Astrocyte of the spinal cord (primary cell): ENCODE results near the gene RGS3.
"Not testable (repeated sequence)": the region's sequence is repeated elsewhere in the genome, so short reads cannot be mapped to it uniquely, and the experiment has no call there.

Experiments used
- DNase-seq: peaks from one replicate; pipeline ENCODE4 v3.0.0; 2011; ENCODE audit warnings: low read depth, low spot score
- H3K4me3 ChIP-seq: 2 replicates; pipeline ENCODE4 v1.5.1; 2011; ENCODE audit warnings: low read depth, mild to moderate bottlenecking, low read length, moderate library complexity
- CTCF ChIP-seq: IDR thresholded peaks from 2 replicates; pipeline ENCODE4 v1.5.1; 2012; ENCODE audit warnings: low read depth, mild to moderate bottlenecking, low read length, inconsistent platforms
- in situ Hi-C: cut with HindIII; loops from 2 replicates; pipeline ENCODE4 v1.10.0; 2017; ENCODE audit warnings: low sequenced_read_pairs

Gene RGS3

GRCh38 chr9:113488490-113488889 is 25.0 kb downstream of the RGS3 start:
- in situ Hi-C loops, result no loop called here
- TF ChIP-seq CTCF, result no peak
- DNase-seq, result no peak
- H3K4me3 ChIP-seq, result no peak overlapping the region

GRCh38 chr9:113491147-113491546 is 27.6 kb downstream of the RGS3 start:
- H3K4me3 ChIP-seq, DNase-seq, in situ Hi-C loops: not testable (repeated sequence)

GRCh38 chr9:113492343-113493202 is 29.0 kb downstream of the RGS3 start:
- no peak for TF ChIP-seq CTCF
- in situ Hi-C loops, result no loop called here
- no peak overlapping the region for H3K4me3 ChIP-seq
- DNase-seq, result no peak

GRCh38 chr9:113493203-113493520 is 29.6 kb downstream of the RGS3 start:
- in situ Hi-C loops, result no loop called here
- H3K4me3 ChIP-seq, result no peak overlapping the region
- TF ChIP-seq CTCF, result no peak
- DNase-seq, result no peak

- in situ Hi-C loops, result no loop called here
- DNase-seq, result no peak
- TF ChIP-seq CTCF, result no peak
- no peak overlapping the region for H3K4me3 ChIP-seq
Observed at GRCh38 chr9:113495526-113495925, 32.0 kb downstream of the RGS3 start.

GRCh38 chr9:113497051-113497450 is 33.5 kb downstream of the RGS3 start:
- in situ Hi-C loops, result no loop called here
- no peak for TF ChIP-seq CTCF
- no peak for DNase-seq
- H3K4me3 ChIP-seq, result no peak overlapping the region

- no peak overlapping the region for H3K4me3 ChIP-seq
- no peak for TF ChIP-seq CTCF
- in situ Hi-C loops, result no loop called here
- DNase-seq, result no peak
Observed at GRCh38 chr9:113499153-113499875, 35.8 kb downstream of the RGS3 start.
